HFF-Myc (cell line): Measurements from ENCODE around the gene PARD6G.

Experiments
- DNase-seq: peaks from one replicate; pipeline ENCODE4 v3.0.0-alpha.2; 2011; ENCODE audit warnings: low read depth; ENCODE audit errors: extremely low read depth
- H3K4me3 ChIP-seq: replicated peaks from 2 replicates; pipeline ENCODE4 v1.5.1; 2011; ENCODE audit warnings: low read depth, mild to moderate bottlenecking, control low read depth, low read length
- TF ChIP-seq, protein P1 (sequence below): IDR thresholded peaks from 2 replicates; pipeline ENCODE4 v1.5.1; 2012; ENCODE audit warnings: mild to moderate bottlenecking, low read depth, low read length, control low read depth; ENCODE audit errors: missing control alignments

PARD6G gene

DNA sequence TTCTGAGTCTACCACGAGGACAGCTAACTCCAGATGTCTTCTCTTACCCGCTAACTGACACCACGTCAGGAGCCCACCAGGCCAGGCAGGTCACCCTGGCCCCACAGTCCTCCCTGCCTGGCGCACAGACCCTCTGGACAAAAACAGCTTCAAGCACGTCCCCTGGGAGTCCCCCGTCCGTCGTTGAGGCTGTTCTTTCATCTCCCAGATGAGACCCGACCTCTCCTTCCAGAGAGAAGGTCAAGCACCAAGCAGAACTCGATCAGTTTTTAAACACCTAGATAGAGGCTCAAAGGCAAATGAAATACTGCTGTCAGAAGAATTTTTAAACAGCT lies 57.8 kb downstream of the PARD6G start:
- no peak overlapping the region for H3K4me3 ChIP-seq
- TF ChIP-seq, protein P1, sequence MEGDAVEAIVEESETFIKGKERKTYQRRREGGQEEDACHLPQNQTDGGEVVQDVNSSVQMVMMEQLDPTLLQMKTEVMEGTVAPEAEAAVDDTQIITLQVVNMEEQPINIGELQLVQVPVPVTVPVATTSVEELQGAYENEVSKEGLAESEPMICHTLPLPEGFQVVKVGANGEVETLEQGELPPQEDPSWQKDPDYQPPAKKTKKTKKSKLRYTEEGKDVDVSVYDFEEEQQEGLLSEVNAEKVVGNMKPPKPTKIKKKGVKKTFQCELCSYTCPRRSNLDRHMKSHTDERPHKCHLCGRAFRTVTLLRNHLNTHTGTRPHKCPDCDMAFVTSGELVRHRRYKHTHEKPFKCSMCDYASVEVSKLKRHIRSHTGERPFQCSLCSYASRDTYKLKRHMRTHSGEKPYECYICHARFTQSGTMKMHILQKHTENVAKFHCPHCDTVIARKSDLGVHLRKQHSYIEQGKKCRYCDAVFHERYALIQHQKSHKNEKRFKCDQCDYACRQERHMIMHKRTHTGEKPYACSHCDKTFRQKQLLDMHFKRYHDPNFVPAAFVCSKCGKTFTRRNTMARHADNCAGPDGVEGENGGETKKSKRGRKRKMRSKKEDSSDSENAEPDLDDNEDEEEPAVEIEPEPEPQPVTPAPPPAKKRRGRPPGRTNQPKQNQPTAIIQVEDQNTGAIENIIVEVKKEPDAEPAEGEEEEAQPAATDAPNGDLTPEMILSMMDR, result no peak
- no peak for DNase-seq

- TF ChIP-seq, protein P1, result no peak
- DNase-seq, result no peak
- no peak overlapping the region for H3K4me3 ChIP-seq
Observed at GRCh38 chr18:80188643-80189530, 58.4 kb downstream of the PARD6G start.

- no peak overlapping the region for H3K4me3 ChIP-seq
- TF ChIP-seq, protein P1, result no peak
Observed at GRCh38 chr18:80187956-80188642, 59.2 kb downstream of the PARD6G start.

DNA sequence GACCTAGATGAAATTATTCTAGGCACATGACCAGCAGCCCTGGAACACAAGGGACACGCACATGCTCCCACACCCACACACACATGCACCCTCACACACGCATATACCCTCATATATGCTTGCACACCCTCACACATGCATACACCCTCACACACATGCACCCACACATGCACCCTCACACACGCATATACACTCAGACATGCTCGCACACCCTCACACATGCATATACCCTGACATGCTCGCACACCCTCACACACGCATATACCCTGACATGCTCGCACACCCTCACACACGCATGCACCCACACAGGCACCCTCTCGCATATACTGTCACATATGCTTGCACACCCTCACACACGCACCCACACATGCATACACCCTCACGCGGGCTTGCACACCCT lies 61.8 kb downstream of the PARD6G start:
- no peak for DNase-seq
- no peak overlapping the region for H3K4me3 ChIP-seq
- TF ChIP-seq, protein P1, result no peak

More at GRCh38 chr18:80187956-80188642, 59.2 kb downstream of the PARD6G start:
- DNase-seq, result no peak

DNA sequence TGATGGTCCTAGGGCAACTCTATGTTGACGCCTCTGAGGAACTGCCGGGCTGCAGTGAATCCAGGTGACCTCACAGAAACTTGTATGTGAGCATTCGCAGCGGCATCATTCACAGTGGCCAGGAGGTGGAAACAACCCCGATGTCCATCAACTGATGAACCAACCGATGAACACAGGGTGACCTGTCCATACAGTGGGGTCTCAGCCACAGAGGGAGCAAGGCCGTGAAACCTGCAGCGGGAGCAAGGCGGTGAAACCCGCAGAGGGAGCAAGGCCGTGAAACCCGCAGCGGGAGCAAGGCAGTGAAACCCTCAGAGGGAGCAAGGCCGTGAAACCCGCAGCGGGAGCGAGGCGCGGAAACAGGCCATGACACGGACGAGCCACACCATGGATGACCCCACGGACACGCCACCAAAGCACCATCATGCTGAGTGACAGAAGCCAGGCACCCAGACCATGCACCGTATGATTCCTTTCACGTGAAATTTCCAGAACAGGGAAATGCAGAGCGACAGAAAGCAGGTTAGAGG lies 63.0 kb downstream of the PARD6G start:
- no peak overlapping the region for H3K4me3 ChIP-seq
- DNase-seq, result no peak
- TF ChIP-seq, protein P1, result no peak

GRCh38 chr18:80183273-80184050 lies 63.9 kb downstream of the PARD6G start:
- TF ChIP-seq, protein P1, result no peak
- no peak overlapping the region for H3K4me3 ChIP-seq
- DNase-seq, result no peak
